Glutamatergic neuron (in vitro differentiated cells): ENCODE results near the gene RHBDL1. TPM values are rescaled to one million over a fixed set of nuclear protein-coding genes. Genes with fewer than 3 reads are reported as not detected.

Experiments used
- DNase-seq: peaks from one replicate; pipeline ENCODE4 v3.0.0; 2022
- H3K27ac Mint-ChIP-seq: one replicate; pipeline ENCODE4 v1.8.0; 2020; ENCODE audit warnings: mild to moderate bottlenecking, mixed read lengths, inconsistent platforms; ENCODE audit not compliant: unreplicated experiment
- H3K27me3 Mint-ChIP-seq: one replicate; pipeline ENCODE4 v1.8.0; 2020; ENCODE audit warnings: mild to moderate bottlenecking, moderate library complexity, mixed read lengths, inconsistent platforms; ENCODE audit not compliant: unreplicated experiment
- H3K36me3 Mint-ChIP-seq: one replicate; pipeline ENCODE4 v1.8.0; 2020; ENCODE audit warnings: mild to moderate bottlenecking, mixed read lengths, inconsistent platforms; ENCODE audit not compliant: unreplicated experiment
- H3K4me1 Mint-ChIP-seq: one replicate; pipeline ENCODE4 v1.8.0; 2020; ENCODE audit warnings: mild to moderate bottlenecking, low read depth, mixed read lengths, inconsistent platforms; ENCODE audit not compliant: unreplicated experiment
- H3K4me3 Mint-ChIP-seq: one replicate; pipeline ENCODE4 v1.8.0; 2020; ENCODE audit warnings: mild to moderate bottlenecking, mixed read lengths, inconsistent platforms; ENCODE audit not compliant: unreplicated experiment
- H3K9me3 Mint-ChIP-seq: one replicate; pipeline ENCODE4 v1.8.0; 2020; ENCODE audit warnings: mild to moderate bottlenecking, moderate library complexity, mixed read lengths, inconsistent platforms; ENCODE audit not compliant: unreplicated experiment
- CTCF ChIP-seq: fragments of 200-600 bp; sonication (generic); IDR thresholded peaks from one replicate; pipeline ENCODE4 v1.5.0; 2021; ENCODE audit not compliant: partially characterized antibody, unreplicated experiment
- total RNA-seq: library from RNA; stranded (reverse); fragmentation: NEBNext Ultra II Directional; extraction: Animal tissue kit (Norgen Biotek cat#: 25700); gene quantifications from one replicate; pipeline ENCODE4 v1.2.1, GENCODE V29; 2021; ENCODE audit not compliant: unreplicated experiment

Gene RHBDL1
- total RNA-seq, 1 donor from 2014 or later = 8.2 TPM

DNA sequence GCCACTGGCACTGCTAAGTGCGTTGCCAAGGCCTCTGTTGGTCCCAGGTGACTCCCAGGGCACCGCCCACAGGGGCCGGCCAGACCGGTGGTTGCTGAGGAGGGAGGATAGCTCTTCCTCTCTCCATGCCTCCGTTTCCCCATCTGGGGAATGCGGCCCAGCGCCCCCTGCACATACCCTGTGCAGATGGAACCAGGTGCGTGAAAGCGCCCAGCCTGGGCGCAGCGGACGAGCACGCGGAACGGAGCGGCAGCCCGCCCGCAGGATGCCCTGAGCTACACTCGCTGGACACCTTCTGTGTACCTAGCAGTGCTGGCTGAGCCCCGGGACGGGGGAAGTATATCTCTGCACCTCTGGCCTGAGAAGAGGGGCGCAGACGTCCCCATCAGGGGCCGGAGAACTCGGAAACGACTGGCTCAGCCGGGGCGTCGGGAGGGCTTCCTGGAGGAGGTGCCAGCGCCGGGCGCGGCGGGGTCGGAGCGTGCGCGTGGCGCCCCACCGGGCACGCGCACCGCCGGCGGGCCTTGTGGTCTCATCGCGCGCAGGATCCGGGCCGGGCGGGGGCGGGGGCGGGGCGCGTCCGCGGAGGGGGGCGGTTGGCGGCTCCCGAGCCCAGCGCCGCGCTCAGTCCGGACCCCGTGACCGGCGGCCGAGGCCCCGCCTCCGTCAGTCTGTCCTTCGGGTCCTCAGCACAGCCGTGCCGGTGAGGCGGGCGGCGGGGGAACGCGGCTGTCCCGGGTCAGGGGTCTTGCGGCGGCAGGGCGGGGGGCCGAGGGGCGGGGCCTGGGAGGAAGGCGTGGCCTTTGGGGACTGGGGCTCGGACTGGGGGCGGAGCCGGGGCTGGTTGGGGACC is 51.2 kb downstream of the RHBDL1 start, which contains the start of the genes CCDC78 and HAGHL:
CCDC78 (minus strand) TSS at position 6 of the 853 bp plus-strand sequence. CDS start 76 bp downstream, outside the sequence.
HAGHL (plus strand) TSS at position 669 of the 853 bp plus-strand sequence. CDS start 404 bp downstream, outside the sequence.
- H3K4me1 Mint-ChIP-seq = no peaks in the 10 kb centered on the region
- no peaks in the 10 kb centered on the region for H3K36me3 Mint-ChIP-seq

DNA sequence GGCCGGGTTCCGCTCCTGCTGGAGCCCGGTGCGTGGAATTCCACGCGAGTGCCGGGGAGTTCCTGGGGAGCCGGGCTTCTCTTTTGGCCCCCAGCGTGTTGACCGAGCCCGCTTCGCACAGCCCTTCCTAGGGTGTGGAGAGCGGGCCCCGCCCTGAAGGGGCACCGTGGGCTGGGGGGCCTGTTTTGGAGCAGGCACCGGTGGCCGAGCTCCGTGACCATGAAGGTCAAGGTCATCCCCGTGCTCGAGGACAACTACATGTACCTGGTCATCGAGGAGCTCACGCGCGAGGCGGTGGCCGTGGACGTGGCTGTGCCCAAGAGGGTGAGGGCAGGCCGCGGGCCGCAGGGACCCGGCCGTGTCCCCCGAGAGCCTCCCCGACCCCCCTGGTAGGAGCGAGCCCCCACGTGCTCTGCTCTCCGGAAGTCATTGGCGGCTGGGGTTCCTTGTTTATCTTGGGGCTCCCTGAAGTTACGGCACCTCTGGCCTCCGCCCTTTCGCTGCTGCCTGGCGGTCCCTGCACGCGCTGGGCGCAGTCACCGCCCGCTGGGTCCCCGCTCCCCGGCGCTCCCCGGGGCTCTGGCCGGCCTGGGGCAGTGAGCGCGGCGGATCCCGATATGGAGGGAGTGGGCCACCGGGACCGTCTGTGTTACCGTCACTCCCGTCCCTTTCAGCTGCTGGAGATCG is 52.0 kb downstream of the RHBDL1 start:
- Mint-ChIP-seq H3K36me3 (no peaks in the 10 kb centered on the region), H3K27ac (no peak overlapping the region), H3K9me3 (no peaks in the 10 kb centered on the region), H3K4me1 (no peaks in the 10 kb centered on the region), H3K4me3 (peak overlapping the region; percentile 52), H3K27me3 (peaks cover 6% of the 10 kb centered on the region)
- no peak for DNase-seq
- TF ChIP-seq CTCF = no peak

More for the DNA sequence above, 51.2 kb downstream of the RHBDL1 start, which contains the start of the genes CCDC78 and HAGHL:
- peaks cover 6% of the 10 kb centered on the region for H3K27me3 Mint-ChIP-seq
- TF ChIP-seq CTCF = no peak
- DNase-seq = peak; percentile 79
- no peaks in the 10 kb centered on the region for H3K9me3 Mint-ChIP-seq
- peak within 1 kb of the TSS; percentile 63 for H3K4me3 Mint-ChIP-seq
- no peak within 1 kb of the TSS for H3K27ac Mint-ChIP-seq

Other genes with a start within 250 kb of the RHBDL1 start
- gene CAPN15, start 148.0 kb upstream of the RHBDL1 start, total RNA-seq = 56.1 TPM
- not detected for gene PRR35, start 115.3 kb upstream of the RHBDL1 start, total RNA-seq
- gene NHLRC4, start 108.7 kb upstream of the RHBDL1 start, total RNA-seq = 3.4 TPM
- 85.0 TPM for gene PIGQ, start 105.7 kb upstream of the RHBDL1 start, total RNA-seq
- gene RAB40C, start 85.6 kb upstream of the RHBDL1 start, total RNA-seq = 48.3 TPM
- gene WFIKKN1, start 44.7 kb upstream of the RHBDL1 start, total RNA-seq = 61.9 TPM
- 63.6 TPM for gene METTL26, start 39.4 kb upstream of the RHBDL1 start, total RNA-seq
- 16.6 TPM for gene MCRIP2, start 33.8 kb upstream of the RHBDL1 start, total RNA-seq
- gene WDR90, start 26.3 kb upstream of the RHBDL1 start, total RNA-seq = 24.6 TPM
- 208 TPM for gene RHOT2, start 7.5 kb upstream of the RHBDL1 start, total RNA-seq
- 78.3 TPM for gene STUB1, start 4.7 kb downstream of the RHBDL1 start, total RNA-seq
- gene JMJD8, start 8.7 kb downstream of the RHBDL1 start, total RNA-seq = 26.1 TPM
- gene WDR24, start 14.7 kb downstream of the RHBDL1 start, total RNA-seq = 19.9 TPM
- 85.1 TPM for gene FBXL16, start 30.1 kb downstream of the RHBDL1 start, total RNA-seq
- gene METRN, start 39.4 kb downstream of the RHBDL1 start, total RNA-seq = 134 TPM
- gene ANTKMT, start 45.5 kb downstream of the RHBDL1 start, total RNA-seq = 61.1 TPM
- gene CCDC78, start 50.8 kb downstream of the RHBDL1 start, total RNA-seq = 18.9 TPM
- 31.7 TPM for gene HAGHL, start 51.4 kb downstream of the RHBDL1 start, total RNA-seq
- 49.5 TPM for gene CIAO3, start 65.3 kb downstream of the RHBDL1 start, total RNA-seq
- gene MSLN, start 85.1 kb downstream of the RHBDL1 start, total RNA-seq = not detected
- gene RPUSD1, start 112.7 kb downstream of the RHBDL1 start, total RNA-seq = 28.5 TPM
- 49.2 TPM for gene CHTF18, start 112.9 kb downstream of the RHBDL1 start, total RNA-seq
- gene GNG13, start 125.1 kb downstream of the RHBDL1 start, total RNA-seq = not detected